ENCODE data around the gene ABTB1.

The ABTB1 gene

DNA sequence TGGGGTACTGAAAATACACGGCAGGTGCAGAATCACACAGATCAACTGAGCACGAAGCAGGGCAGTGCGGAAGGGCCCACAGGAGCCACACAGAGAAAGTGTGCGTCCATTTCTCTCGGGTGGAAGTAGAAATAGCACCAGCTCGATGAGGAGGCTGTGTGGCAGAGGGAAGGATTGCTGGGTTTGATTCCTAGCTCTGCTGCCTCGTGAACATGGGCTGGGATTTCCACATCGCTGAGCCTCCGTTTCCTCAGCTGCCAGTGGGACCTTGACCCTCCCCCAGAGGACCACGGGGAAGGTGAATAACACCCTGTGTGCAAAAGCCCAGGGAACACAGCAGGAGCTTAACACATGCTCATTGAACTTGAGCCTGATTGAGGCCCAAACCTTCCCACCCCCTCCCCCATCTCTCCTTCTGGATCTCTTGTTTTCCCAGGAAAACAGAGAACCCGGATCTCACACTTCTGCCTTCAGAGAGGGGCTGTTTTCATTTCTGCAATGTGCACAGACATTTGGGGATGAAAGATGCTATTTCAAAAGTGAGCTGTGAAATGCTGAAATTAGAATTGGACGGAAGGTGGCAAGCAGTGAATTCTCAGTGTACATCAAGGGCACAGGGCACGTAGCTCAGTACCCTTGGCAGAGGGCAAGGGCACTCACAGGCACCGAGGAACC lies 38.4 kb downstream of the ABTB1 start:
- H3K27ac Mint-ChIP-seq: no peak overlapping the region
- no peaks in the 10 kb centered on the region for H3K36me3 Mint-ChIP-seq

GRCh38 chr3:127711896-127712295 lies 39.1 kb downstream of the ABTB1 start:
- Mint-ChIP-seq H3K9me3 (no peaks in the 10 kb centered on the region), H3K4me1 (no peaks in the 10 kb centered on the region), H3K36me3 (no peaks in the 10 kb centered on the region), H3K27ac (no peak overlapping the region), H3K4me3 (no peak overlapping the region)
- ATAC-seq (no peak), DNase-seq (ENCODE audit: low spot score in 2 of 2) (no peak)

More for the DNA sequence above, 38.4 kb downstream of the ABTB1 start:
- no peaks in the 10 kb centered on the region for H3K9me3 Mint-ChIP-seq
- ATAC-seq: no peak
- no peaks in the 10 kb centered on the region for H3K4me1 Mint-ChIP-seq
- no peak overlapping the region for H3K4me3 Mint-ChIP-seq
- DNase-seq (ENCODE audit: low spot score in 2 of 2): no peak

DNA sequence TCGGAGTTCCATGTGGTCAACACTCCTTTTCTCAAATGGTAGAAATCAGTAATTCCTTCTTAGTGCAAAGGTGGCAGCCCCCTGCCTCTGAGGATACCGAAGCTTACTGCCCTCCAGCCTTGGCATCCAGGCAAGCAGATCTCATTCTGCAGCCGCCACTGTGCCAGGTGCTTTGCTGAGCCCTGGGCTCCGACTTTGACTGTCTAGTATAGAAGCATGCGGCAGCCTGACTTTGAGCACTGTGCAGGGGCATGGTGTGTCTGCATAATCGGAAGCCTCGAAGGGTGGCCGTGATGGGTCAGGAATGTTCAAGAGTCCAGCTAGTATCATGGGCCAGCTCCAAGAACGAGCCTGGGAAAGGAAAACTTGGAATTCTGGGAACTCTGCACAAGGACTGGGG lies 39.7 kb downstream of the ABTB1 start:
- Mint-ChIP-seq H3K4me3 (no peak overlapping the region), H3K9me3 (no peaks in the 10 kb centered on the region)

GRCh38 chr3:127712881-127713771 lies 40.4 kb downstream of the ABTB1 start:
- no peak overlapping the region for H3K27ac Mint-ChIP-seq
- DNase-seq (ENCODE audit: low spot score in 2 of 2) (no peak), ATAC-seq (no peak)
- no peak overlapping the region for H3K4me3 Mint-ChIP-seq
- no peaks in the 10 kb centered on the region for H3K36me3 Mint-ChIP-seq
- H3K4me1 Mint-ChIP-seq: no peaks in the 10 kb centered on the region
- H3K9me3 Mint-ChIP-seq: no peaks in the 10 kb centered on the region

More for the DNA sequence above, 39.7 kb downstream of the ABTB1 start:
- no peak for DNase-seq (ENCODE audit: low spot score in 2 of 2)
- no peaks in the 10 kb centered on the region for H3K36me3 Mint-ChIP-seq
- H3K27ac Mint-ChIP-seq: no peak overlapping the region
- ATAC-seq: no peak
- no peaks in the 10 kb centered on the region for H3K4me1 Mint-ChIP-seq

DNA sequence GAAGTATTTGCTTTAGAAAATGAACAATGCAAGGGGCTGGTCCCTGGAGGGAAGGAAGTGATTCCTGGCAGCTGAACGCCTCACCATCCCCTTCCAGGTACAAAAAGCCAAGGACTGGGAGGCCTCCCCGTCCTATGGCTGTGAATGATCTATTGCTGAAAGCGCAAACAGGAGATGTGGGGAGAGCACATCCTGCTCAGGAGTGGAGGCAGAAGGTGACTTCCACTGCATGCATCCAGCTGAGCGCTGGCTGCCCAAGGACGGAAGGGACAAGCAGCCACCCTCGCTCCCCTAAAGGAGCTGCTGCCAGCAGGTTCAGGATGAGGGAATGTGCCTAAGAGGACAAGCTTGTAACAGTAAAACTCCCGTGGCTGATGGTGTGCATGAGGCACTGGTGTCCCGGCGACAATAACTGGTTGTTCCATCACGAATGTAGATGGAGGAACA lies 41.4 kb downstream of the ABTB1 start:
- ATAC-seq (no peak), DNase-seq (ENCODE audit: low spot score in 2 of 2) (no peak)
- Mint-ChIP-seq H3K4me1 (no peaks in the 10 kb centered on the region), H3K36me3 (no peaks in the 10 kb centered on the region), H3K4me3 (no peak overlapping the region), H3K9me3 (no peaks in the 10 kb centered on the region), H3K27ac (no peak overlapping the region)

DNA sequence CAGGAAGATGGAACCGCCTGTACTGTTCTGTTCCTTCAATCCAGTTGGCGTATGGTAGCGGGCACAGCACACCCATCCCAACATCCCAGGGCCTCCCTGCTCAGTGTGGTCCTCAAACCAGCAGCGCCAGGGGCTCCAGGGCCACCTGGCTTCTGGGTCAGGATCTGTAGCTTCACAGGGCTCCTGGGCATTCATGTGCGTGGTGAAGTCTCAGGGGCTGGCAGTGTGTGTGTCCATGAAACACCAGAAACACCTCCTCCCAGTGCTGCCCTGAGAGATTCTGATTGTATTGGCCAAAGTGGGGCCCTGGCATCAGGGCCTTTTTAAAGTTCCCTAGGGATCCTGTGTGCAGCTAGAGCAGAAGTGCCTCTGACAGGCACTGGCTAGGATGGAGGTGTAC lies 42.1 kb downstream of the ABTB1 start:
- DNase-seq (ENCODE audit: low spot score in 2 of 2) (no peak), ATAC-seq (no peak)
- no peaks in the 10 kb centered on the region for H3K36me3 Mint-ChIP-seq
- H3K27ac Mint-ChIP-seq: no peak overlapping the region
- H3K9me3 Mint-ChIP-seq: no peaks in the 10 kb centered on the region
- no peak overlapping the region for H3K4me3 Mint-ChIP-seq
- H3K4me1 Mint-ChIP-seq: no peaks in the 10 kb centered on the region

DNA sequence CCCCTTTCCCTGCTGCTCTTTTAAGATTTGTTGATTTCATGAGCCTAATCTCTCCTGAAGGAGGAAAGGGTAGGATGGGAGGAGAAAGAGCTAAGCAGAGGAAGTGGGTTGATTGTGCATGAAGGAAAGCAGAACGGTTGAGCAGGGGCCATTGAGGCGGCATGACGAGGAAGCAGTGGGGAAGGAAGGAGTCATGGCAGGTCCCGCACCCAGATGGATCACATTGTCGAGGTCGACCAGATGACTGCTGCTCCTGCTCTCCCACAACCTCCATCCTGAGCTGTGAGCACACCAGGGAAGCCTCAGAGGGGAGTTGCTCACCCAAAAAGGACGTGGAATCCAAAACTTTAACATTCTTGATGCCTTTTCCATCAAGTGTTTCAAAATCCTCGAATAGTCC lies 42.8 kb downstream of the ABTB1 start:
- Mint-ChIP-seq H3K36me3 (no peaks in the 10 kb centered on the region), H3K4me1 (no peaks in the 10 kb centered on the region), H3K4me3 (no peak overlapping the region), H3K9me3 (no peaks in the 10 kb centered on the region), H3K27ac (no peak overlapping the region)
- ATAC-seq: no peak
- no peak for DNase-seq (ENCODE audit: low spot score in 2 of 2)

- Mint-ChIP-seq H3K36me3 (no peaks in the 10 kb centered on the region), H3K9me3 (no peaks in the 10 kb centered on the region), H3K27ac (no peak overlapping the region), H3K4me1 (no peaks in the 10 kb centered on the region), H3K4me3 (no peak overlapping the region)
- DNase-seq (ENCODE audit: low spot score in 2 of 2): no peak
- no peak for ATAC-seq
These were observed 43.6 kb downstream of the ABTB1 start for GRCh38 chr3:127716384-127716783.

- Mint-ChIP-seq H3K9me3 (no peaks in the 10 kb centered on the region), H3K4me1 (no peaks in the 10 kb centered on the region)
These were observed 44.8 kb downstream of the ABTB1 start for GRCh38 chr3:127717357-127718244.

GRCh38 chr3:127718245-127718915 lies 45.6 kb downstream of the ABTB1 start:
- ATAC-seq (no peak), DNase-seq (ENCODE audit: low spot score in 2 of 2) (no peak)
- Mint-ChIP-seq H3K4me1 (no peaks in the 10 kb centered on the region), H3K4me3 (no peak overlapping the region), H3K9me3 (no peaks in the 10 kb centered on the region), H3K27ac (no peak overlapping the region), H3K36me3 (no peaks in the 10 kb centered on the region)

More at GRCh38 chr3:127717357-127718244, 44.8 kb downstream of the ABTB1 start:
- no peak overlapping the region for H3K27ac Mint-ChIP-seq
- no peak overlapping the region for H3K4me3 Mint-ChIP-seq
- DNase-seq (ENCODE audit: low spot score in 2 of 2) (no peak), ATAC-seq (no peak)
- H3K36me3 Mint-ChIP-seq: no peaks in the 10 kb centered on the region

- Mint-ChIP-seq H3K27ac (no peak overlapping the region), H3K36me3 (no peaks in the 10 kb centered on the region), H3K4me3 (no peak overlapping the region), H3K9me3 (no peaks in the 10 kb centered on the region), H3K4me1 (no peaks in the 10 kb centered on the region)
- no peak for DNase-seq (ENCODE audit: low spot score in 2 of 2)
- no peak for ATAC-seq
These were observed 46.2 kb downstream of the ABTB1 start for GRCh38 chr3:127718916-127719290.

DNA sequence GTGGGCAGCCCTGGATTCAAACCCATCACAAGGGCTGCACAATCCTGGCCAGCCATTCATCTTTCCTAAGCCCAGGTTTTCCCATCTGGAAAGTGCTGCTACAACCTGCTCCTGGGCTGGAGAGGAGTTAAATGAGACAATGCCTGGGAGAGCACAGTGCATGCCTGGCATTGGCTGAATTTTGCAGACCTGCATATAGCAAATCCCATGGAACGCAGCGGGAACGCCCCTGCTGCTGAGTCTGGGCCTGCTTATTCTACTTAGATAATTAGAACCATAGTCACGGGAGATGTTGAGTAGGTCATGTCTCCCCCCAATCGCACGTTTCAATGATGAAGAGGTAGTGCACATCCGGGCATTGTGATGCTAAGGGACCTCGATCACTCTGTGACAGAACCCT lies 46.6 kb downstream of the ABTB1 start:
- H3K4me3 Mint-ChIP-seq: no peak overlapping the region
- H3K27ac Mint-ChIP-seq: no peak overlapping the region

DNA sequence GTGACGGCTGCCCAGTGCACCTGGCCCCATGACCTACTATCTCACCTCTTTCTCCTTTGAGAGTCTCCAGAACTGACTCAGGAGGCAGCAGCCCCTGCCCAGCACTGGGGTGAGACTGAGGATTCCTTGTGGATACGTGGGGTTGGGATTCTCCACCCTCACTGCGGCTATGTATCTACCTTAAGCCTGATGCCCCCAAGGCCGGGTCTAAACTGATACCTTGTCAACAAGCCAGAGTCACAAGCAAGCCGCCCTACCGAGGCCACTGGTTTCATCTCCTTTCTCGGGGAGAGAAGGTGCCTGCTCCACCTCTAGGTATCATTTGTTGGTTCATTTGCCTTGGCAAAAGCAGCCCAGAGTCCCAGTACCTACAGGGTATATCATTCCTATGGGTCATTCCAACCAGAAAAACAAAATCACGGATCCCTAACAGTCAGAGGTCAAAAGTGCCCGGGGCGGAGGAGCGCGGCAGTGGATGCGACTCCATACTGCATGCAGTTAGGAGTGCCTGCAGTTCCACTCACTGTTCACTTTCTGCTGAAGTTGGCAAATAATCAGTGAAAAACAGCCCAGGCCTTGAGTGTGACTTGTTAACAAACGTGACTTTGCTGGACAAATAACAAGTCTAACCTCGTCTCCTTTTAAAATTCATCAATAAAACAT lies 47.5 kb downstream of the ABTB1 start:
- H3K4me1 Mint-ChIP-seq: no peaks in the 10 kb centered on the region
- no peak overlapping the region for H3K4me3 Mint-ChIP-seq
- H3K27ac Mint-ChIP-seq: no peak overlapping the region
- DNase-seq (ENCODE audit: low spot score in 2 of 2) (no peak), ATAC-seq (no peak)
- H3K9me3 Mint-ChIP-seq: no peaks in the 10 kb centered on the region
- H3K36me3 Mint-ChIP-seq: no peaks in the 10 kb centered on the region

More for the DNA sequence above, 46.6 kb downstream of the ABTB1 start:
- no peaks in the 10 kb centered on the region for H3K9me3 Mint-ChIP-seq
- DNase-seq (ENCODE audit: low spot score in 2 of 2) (no peak), ATAC-seq (no peak)
- H3K4me1 Mint-ChIP-seq: no peaks in the 10 kb centered on the region
- no peaks in the 10 kb centered on the region for H3K36me3 Mint-ChIP-seq

Data from stimulated activated effector memory CD8-positive, alpha-beta T cell treated with anti-CD3 and anti-CD28 coated beads, Interleukin-12 subunit alpha, Interleukin-12 subunit beta, amount 100 ng/mL, for 72 hours (primary cell).